HepG2 (cell line): ENCODE results near the gene STAM.

Source experiments
- HNRNPL ChIP-seq: fragments of 200-400 bp; formaldehyde crosslinking; IDR thresholded peaks from 2 replicates; pipeline ENCODE4 v1.6.1; 2017; ENCODE audit warnings: mild to moderate bottlenecking, low read depth, low read length
- TCF12 ChIP-seq, 2 experiments: fragments of 450-650 bp in 1 of 2; sonication (generic) in 1 of 2; formaldehyde crosslinking in 1 of 2; IDR thresholded peaks; 2 replicates each; pipeline versions ENCODE4 v1.6.1 to v1.8.0; 2017 to 2022; ENCODE audit warnings: antibody characterized with exemption in 1 of 2, mild to moderate bottlenecking in 1 of 2, missing genetic modification reagents in 1 of 2, moderate library complexity in 1 of 2

DNA sequence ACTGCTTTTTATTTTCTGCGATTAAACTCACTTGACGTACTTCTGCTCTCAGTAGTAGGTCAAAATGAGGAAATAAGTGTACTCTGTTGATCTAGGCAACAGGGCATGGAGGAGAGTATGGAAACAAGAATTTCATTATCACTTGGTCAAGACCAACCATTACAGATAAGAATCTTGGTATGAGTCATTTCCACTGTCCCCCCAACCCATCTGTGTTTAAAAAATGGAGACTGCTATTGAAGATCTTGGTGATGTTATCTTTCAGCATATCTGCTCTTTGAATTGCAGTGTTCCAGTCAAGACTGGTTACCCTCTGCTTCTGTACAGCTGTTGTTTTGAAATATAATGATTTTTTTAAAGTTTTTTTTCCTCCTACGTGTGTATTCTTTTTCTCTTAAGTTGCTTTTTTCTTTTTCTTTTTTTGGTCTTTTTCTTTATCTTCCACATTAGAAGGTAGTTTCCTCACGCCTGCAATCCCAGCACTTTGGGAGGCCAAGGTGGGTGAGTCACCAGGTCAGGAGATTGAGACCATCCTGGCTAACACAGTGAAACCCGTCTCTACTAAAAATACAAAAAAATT lies 11.7 kb downstream of the STAM start:
- TF ChIP-seq HNRNPL: no peak
- TF ChIP-seq TCF12 (IDR thresholded peaks at IDR 0.05): no peak
- TF ChIP-seq TCF12 (CRISPR knock-in tag; IDR thresholded peaks at IDR 0.05): no peak
